HEK293 (cell line): Measurements from ENCODE around the gene FOXP1.

Source experiments
- CTCF ChIA-PET: fragments of 350-600 bp; formaldehyde crosslinking; extraction: SDS; loops from one replicate; lab custom pipeline; 2021; ENCODE audit warnings: antibody characterized with exemption; lab: Yijun Ruan, JAX
- POLR2A ChIA-PET: fragments of 300-600 bp; formaldehyde crosslinking; extraction: SDS; loops from one replicate; lab custom pipeline; 2020; ENCODE audit warnings: antibody characterized with exemption, inconsistent platforms; lab: Yijun Ruan, JAX
- H3K27ac ChIP-seq: fragments of 200-500 bp; sonication (Bioruptor generic); 2 replicates; pipeline ENCODE4 v1.5.1; 2014; ENCODE audit warnings: low read depth, low read length, control low read depth, inconsistent platforms; ENCODE audit errors: extremely low read depth
- H3K36me3 ChIP-seq, 2 experiments: fragments of 200-500 bp in 1 of 2; sonication (Bioruptor generic) in 1 of 2; 1 replicate in 1 of 2; 2 replicates in 1 of 2; pipeline ENCODE4 v1.5.1; 2014 to 2017; ENCODE audit warnings: inconsistent platforms in 2 of 2, low read length in 2 of 2; ENCODE audit not compliant: control insufficient read depth in 2 of 2, insufficient read depth in 1 of 2
- H3K4me1 ChIP-seq: fragments of 200-500 bp; sonication (Bioruptor generic); 2 replicates; pipeline ENCODE4 v1.5.1; 2014; ENCODE audit warnings: mild to moderate bottlenecking, low read length, inconsistent platforms; ENCODE audit not compliant: control insufficient read depth, insufficient read depth
- H3K4me3 ChIP-seq: 2 replicates; pipeline ENCODE4 v1.5.1; 2011; ENCODE audit warnings: low read depth, mild to moderate bottlenecking, control low read depth, low read length, moderate library complexity
- H3K9me3 ChIP-seq: fragments of 200-500 bp; sonication (Bioruptor generic); 2 replicates; pipeline ENCODE4 v1.5.1; 2014; ENCODE audit warnings: low read depth, low read length, inconsistent platforms; ENCODE audit not compliant: control insufficient read depth, insufficient read depth
- ATF2 ChIP-seq: fragments of 450-650 bp; formaldehyde crosslinking; IDR thresholded peaks from 2 replicates; pipeline ENCODE4 v1.5.1; 2016; ENCODE audit warnings: missing biosample characterization, missing genetic modification characterization, low read depth
- BCL11B ChIP-seq: fragments of 450-650 bp; formaldehyde crosslinking; IDR thresholded peaks from 2 replicates; pipeline ENCODE4 v1.5.1; 2016; ENCODE audit warnings: low read depth, missing biosample characterization, missing genetic modification characterization
- BCL6B ChIP-seq: fragments of 450-650 bp; formaldehyde crosslinking; IDR thresholded peaks from 2 replicates; pipeline ENCODE4 v1.5.1; 2017; ENCODE audit warnings: missing biosample characterization, missing genetic modification characterization
- IKZF3 ChIP-seq: fragments of 450-650 bp; IDR thresholded peaks from 2 replicates; pipeline ENCODE4 v1.5.0; 2018; ENCODE audit warnings: missing biosample characterization, mild to moderate bottlenecking, missing genetic modification characterization, moderate library complexity
- KLF8 ChIP-seq: fragments of 450-650 bp; formaldehyde crosslinking; IDR thresholded peaks from 2 replicates; pipeline ENCODE4 v1.5.1; 2016; ENCODE audit warnings: missing biosample characterization, missing genetic modification characterization
- KLF9 ChIP-seq: fragments of 450-650 bp; formaldehyde crosslinking; IDR thresholded peaks from 2 replicates; pipeline ENCODE4 v1.5.1; 2016; ENCODE audit warnings: missing biosample characterization, missing genetic modification characterization, low read depth
- MYNN ChIP-seq: fragments of 450-650 bp; formaldehyde crosslinking; IDR thresholded peaks from 2 replicates; pipeline ENCODE4 v1.5.1; 2016; ENCODE audit warnings: missing biosample characterization, missing genetic modification characterization, borderline replicate concordance
- REST ChIP-seq: fragments of 450-650 bp; formaldehyde crosslinking; IDR thresholded peaks from 2 replicates; pipeline ENCODE4 v1.5.1; 2016; ENCODE audit warnings: missing biosample characterization, missing genetic modification characterization
- ZEB2 ChIP-seq: fragments of 450-650 bp; formaldehyde crosslinking; IDR thresholded peaks from 2 replicates; pipeline ENCODE4 v1.5.1; 2016; ENCODE audit warnings: missing biosample characterization, missing genetic modification characterization
- ZFP41 ChIP-seq: fragments of 450-650 bp; formaldehyde crosslinking; IDR thresholded peaks from 2 replicates; pipeline ENCODE4 v1.5.1; 2016; ENCODE audit warnings: missing biosample characterization, missing genetic modification characterization, borderline replicate concordance
- ZNF132 ChIP-seq: fragments of 450-650 bp; formaldehyde crosslinking; IDR thresholded peaks from 2 replicates; pipeline ENCODE4 v1.5.1; 2017; ENCODE audit warnings: missing biosample characterization, missing genetic modification characterization, borderline replicate concordance
- ZNF16 ChIP-seq: fragments of 450-650 bp; formaldehyde crosslinking; IDR thresholded peaks from 2 replicates; pipeline ENCODE4 v1.5.1; 2016; ENCODE audit warnings: low read depth, missing biosample characterization, missing genetic modification characterization
- ZNF366 ChIP-seq: fragments of 450-650 bp; formaldehyde crosslinking; conservative IDR thresholded peaks from 2 replicates; pipeline ENCODE4 v1.5.1; 2016; ENCODE audit warnings: missing biosample characterization, missing genetic modification characterization
- ZNF423 ChIP-seq: fragments of 450-650 bp; formaldehyde crosslinking; IDR thresholded peaks from 2 replicates; pipeline ENCODE4 v1.5.1; 2016; ENCODE audit warnings: missing biosample characterization, missing genetic modification characterization
- ZNF514 ChIP-seq: fragments of 450-650 bp; formaldehyde crosslinking; IDR thresholded peaks from 2 replicates; pipeline ENCODE4 v1.5.1; 2016; ENCODE audit warnings: missing biosample characterization, missing genetic modification characterization
- ZNF544 ChIP-seq: fragments of 450-650 bp; formaldehyde crosslinking; IDR thresholded peaks from 2 replicates; pipeline ENCODE4 v1.5.0; 2017; ENCODE audit warnings: missing biosample characterization, missing genetic modification characterization
- ZNF549 ChIP-seq: fragments of 450-650 bp; IDR thresholded peaks from 2 replicates; pipeline ENCODE4 v1.5.1; 2018; ENCODE audit warnings: missing biosample characterization, missing genetic modification characterization, mild to moderate bottlenecking, inconsistent platforms, moderate library complexity
- ZNF629 ChIP-seq: fragments of 450-650 bp; formaldehyde crosslinking; IDR thresholded peaks from 2 replicates; pipeline ENCODE4 v1.5.1; 2017; ENCODE audit warnings: missing biosample characterization, missing genetic modification characterization
- ZNF664 ChIP-seq: fragments of 450-650 bp; formaldehyde crosslinking; IDR thresholded peaks from 2 replicates; pipeline ENCODE4 v1.5.1; 2016; ENCODE audit warnings: missing biosample characterization, missing genetic modification characterization
- ZNF704 ChIP-seq: fragments of 450-650 bp; formaldehyde crosslinking; IDR thresholded peaks from 2 replicates; pipeline ENCODE4 v1.5.1; 2016; ENCODE audit warnings: missing biosample characterization, missing genetic modification characterization
- ZNF768 ChIP-seq: fragments of 450-650 bp; formaldehyde crosslinking; IDR thresholded peaks from 2 replicates; pipeline ENCODE4 v1.5.1; 2018; ENCODE audit warnings: missing biosample characterization, mild to moderate bottlenecking, missing genetic modification characterization
- ZNF785 ChIP-seq: fragments of 450-650 bp; formaldehyde crosslinking; IDR thresholded peaks from 2 replicates; pipeline ENCODE4 v1.5.1; 2016; ENCODE audit warnings: missing biosample characterization, missing genetic modification characterization
- ZNF792 ChIP-seq: fragments of 450-650 bp; formaldehyde crosslinking; IDR thresholded peaks from 2 replicates; pipeline ENCODE4 v1.5.1; 2016; ENCODE audit warnings: missing biosample characterization, missing genetic modification characterization
- ZNF843 ChIP-seq: fragments of 450-650 bp; formaldehyde crosslinking; IDR thresholded peaks from 2 replicates; pipeline ENCODE4 v1.5.1; 2016; ENCODE audit warnings: missing biosample characterization, missing genetic modification characterization
- ZSCAN23 ChIP-seq: fragments of 450-650 bp; formaldehyde crosslinking; IDR thresholded peaks from 2 replicates; pipeline ENCODE4 v1.5.1; 2016; ENCODE audit warnings: missing biosample characterization, missing genetic modification characterization
- ZXDB ChIP-seq: fragments of 450-650 bp; formaldehyde crosslinking; IDR thresholded peaks from 2 replicates; pipeline ENCODE4 v1.5.1; 2016; ENCODE audit warnings: missing biosample characterization, missing genetic modification characterization

FOXP1 gene

GRCh38 chr3:71089271-71089847 is 494.2 kb downstream of the FOXP1 start:
- no peaks in the 10 kb centered on the region for H3K36me3 ChIP-seq
- H3K27ac ChIP-seq = no peak overlapping the region
- no peak overlapping the region for H3K4me3 ChIP-seq
- H3K4me1 ChIP-seq = no peaks in the 10 kb centered on the region
- no peaks in the 10 kb centered on the region for H3K9me3 ChIP-seq
- ChIA-PET CTCF (no interaction called here), POLR2A (no interaction called here)
- TF ChIP-seq IKZF3 = no peak
- TF ChIP-seq ZNF629 (tag by site-specific recombination) = no peak
- no peak for TF ChIP-seq ZNF768
- TF ChIP-seq ZNF366 (tag by site-specific recombination) = no peak
- no peak for TF ChIP-seq ZNF785
- no peak for TF ChIP-seq ZEB2
- TF ChIP-seq ZNF792 (tag by site-specific recombination) = no peak
- TF ChIP-seq ZNF514 = no peak
- no peak for TF ChIP-seq ZNF132 (tag by site-specific recombination)
- TF ChIP-seq ZNF664 (tag by site-specific recombination) = no peak
- no peak for TF ChIP-seq BCL11B
- no peak for TF ChIP-seq ZSCAN23 (tag by site-specific recombination)
- no peak for TF ChIP-seq ZFP41 (tag by site-specific recombination)
- TF ChIP-seq KLF8 (tag by site-specific recombination) = no peak
- TF ChIP-seq ZNF544 (tag by site-specific recombination) = no peak
- TF ChIP-seq ZNF16 = no peak
- no peak for TF ChIP-seq ATF2 (tag by site-specific recombination)
- TF ChIP-seq ZNF704 (tag by site-specific recombination) = no peak

- ChIA-PET CTCF (no interaction called here), POLR2A (no interaction called here)
- Histone ChIP-seq H3K9me3 (no peaks in the 10 kb centered on the region), H3K4me1 (no peaks in the 10 kb centered on the region), H3K27ac (no peak overlapping the region), H3K36me3 (no peaks in the 10 kb centered on the region), H3K4me3 (no peak overlapping the region)
- no peak for TF ChIP-seq REST (tag by site-specific recombination)
- TF ChIP-seq MYNN (tag by site-specific recombination) = no peak
- no peak for TF ChIP-seq KLF9 (tag by site-specific recombination)
- TF ChIP-seq ZNF549 (tag by site-specific recombination) = no peak
- TF ChIP-seq BCL6B (tag by site-specific recombination) = no peak
- no peak for TF ChIP-seq ZXDB (tag by site-specific recombination)
- no peak for TF ChIP-seq ZNF423 (tag by site-specific recombination)
- TF ChIP-seq ZNF843 (tag by site-specific recombination) = no peak
- no peak for TF ChIP-seq ZNF704 (tag by site-specific recombination)
These were observed 494.8 kb downstream of the FOXP1 start for GRCh38 chr3:71088742-71089141.
